PC-3 (cell line): Measurements from ENCODE around the gene WDPCP. TPM values are rescaled to one million over a fixed set of nuclear protein-coding genes. Genes with fewer than 3 reads are reported as not detected.

ENCODE experiments used
- ATAC-seq: fragments of 200-7000 bp; cut with Tn5 transposase; 2 replicates; pipeline ENCODE4 v1.9.1; 2020; ENCODE audit warnings: mild to moderate bottlenecking, moderate library complexity
- BruUV-seq: library from RNA; stranded (reverse); fragments of 400-500 nt; replicated peaks from 2 replicates; lab custom pipeline; 2021; lab: Mats Ljungman, UMichigan
- CTCF ChIA-PET: fragments of 300-600 bp; sonication (Branson Sonifier 250); formaldehyde crosslinking; loops from one replicate; lab custom pipeline; 2022; ENCODE audit warnings: antibody characterized with exemption; lab: Charles Lee
- POLR2A ChIA-PET: fragments of 300-600 bp; sonication (Branson Sonifier 250); formaldehyde crosslinking; loops from one replicate; lab custom pipeline; 2022; ENCODE audit warnings: antibody characterized with exemption; ENCODE audit not compliant: unreplicated experiment; lab: Charles Lee
- DNase-seq: peaks from one replicate; pipeline ENCODE4 v3.0.0-alpha.2; 2015
- H2AFZ ChIP-seq: fragments of 300-600 bp; sonication (generic); 2 replicates; pipeline ENCODE4 v1.6.0; 2016; ENCODE audit warnings: antibody characterized with exemption, low read length
- H3F3A ChIP-seq: fragments of 300-600 bp; sonication (generic); one replicate; pipeline ENCODE4 v1.6.0; 2017; ENCODE audit warnings: antibody characterized with exemption, low read length, control low read depth, mild to moderate bottlenecking; ENCODE audit not compliant: unreplicated experiment
- H3K27ac ChIP-seq: fragments of 300-600 bp; sonication (generic); 2 replicates; pipeline ENCODE4 v1.5.1; 2016; ENCODE audit warnings: mild to moderate bottlenecking, low read length
- H3K27me3 ChIP-seq: fragments of 300-600 bp; sonication (generic); 2 replicates; pipeline ENCODE4 v1.6.1; 2016; ENCODE audit warnings: low read length, mixed read lengths
- H3K36me3 ChIP-seq: fragments of 300-600 bp; sonication (generic); 2 replicates; pipeline ENCODE4 v1.6.1; 2016; ENCODE audit warnings: low read depth, mixed run types, low read length, mixed read lengths
- H3K4me1 ChIP-seq: fragments of 300-600 bp; sonication (generic); 2 replicates; pipeline ENCODE4 v1.5.1; 2016; ENCODE audit warnings: low read length; ENCODE audit not compliant: insufficient read depth
- H3K4me2 ChIP-seq: fragments of 300-600 bp; sonication (generic); 2 replicates; pipeline ENCODE4 v1.6.0; 2016; ENCODE audit warnings: low read length
- H3K4me3 ChIP-seq: fragments of 300-600 bp; sonication (generic); 2 replicates; pipeline ENCODE4 v1.5.1; 2016; ENCODE audit warnings: mild to moderate bottlenecking, low read length, mixed read lengths
- H3K79me2 ChIP-seq: fragments of 300-600 bp; sonication (generic); 2 replicates; pipeline ENCODE4 v1.6.1; 2017; ENCODE audit warnings: low read length, mixed read lengths
- H3K9ac ChIP-seq: fragments of 300-600 bp; sonication (generic); 2 replicates; pipeline ENCODE4 v1.6.0; 2016; ENCODE audit warnings: mild to moderate bottlenecking, low read length
- H3K9me2 ChIP-seq: fragments of 300-600 bp; sonication (generic); replicated peaks from 2 replicates; pipeline ENCODE4 v1.6.1; 2016; ENCODE audit warnings: mixed run types, low read length, mixed read lengths
- H3K9me3 ChIP-seq: fragments of 300-600 bp; sonication (generic); 2 replicates; pipeline ENCODE4 v1.6.1; 2016; ENCODE audit warnings: low read length, mixed read lengths
- H4K20me1 ChIP-seq: fragments of 300-600 bp; sonication (generic); 2 replicates; pipeline ENCODE4 v1.6.1; 2016; ENCODE audit warnings: low read length, mixed read lengths
- CTCF ChIP-seq: fragments of 300-600 bp; sonication (generic); conservative IDR thresholded peaks from 2 replicates; pipeline ENCODE4 v1.5.1; 2017; ENCODE audit warnings: antibody characterized with exemption, low read depth, mild to moderate bottlenecking, low read length
- EZH2 ChIP-seq: fragments of 300-600 bp; sonication (generic); IDR thresholded peaks from one replicate; pipeline ENCODE4 v1.6.1; 2017; ENCODE audit warnings: antibody characterized with exemption, mild to moderate bottlenecking, low read length; ENCODE audit not compliant: unreplicated experiment
- EZH2phosphoT487 ChIP-seq: fragments of 300-600 bp; sonication (generic); IDR thresholded peaks from 2 replicates; pipeline ENCODE4 v1.6.1; 2018; ENCODE audit warnings: mild to moderate bottlenecking, antibody characterized with exemption, low read length, borderline replicate concordance
- intact Hi-C: fragments of 100-400 bp; cut with micrococcal nuclease; formaldehyde crosslinking; loops from 2 replicates; pipeline ENCODE4 v1.9.0; 2023
- total RNA-seq: library from RNA; depleted of rRNA; stranded (reverse); fragments of >200 nt; gene quantifications from 2 replicates; pipeline ENCODE4 v1.2.3, GENCODE V29; 2014

WDPCP gene
- total RNA-seq, 1 experiment from 2014 or later, result 4.0 TPM

- no peak overlapping the region for H3K4me2 ChIP-seq
- H3K27me3 ChIP-seq, result no peaks in the 10 kb centered on the region
- H3K4me3 ChIP-seq, result no peak overlapping the region
- no peaks in the 10 kb centered on the region for H3F3A ChIP-seq
- POLR2A ChIA-PET, result no interaction called here
- DNase-seq (no peak), ATAC-seq (no peak)
- H3K79me2 ChIP-seq, result no peaks in the 10 kb centered on the region
- CTCF ChIA-PET, result no interaction called here
- no peaks in the 10 kb centered on the region for H3K4me1 ChIP-seq
- intact Hi-C loops, result no loop called here
- no peak overlapping the region for H2AFZ ChIP-seq
- BruUV-seq, result no TSS peak
- H3K9me2 ChIP-seq, result no peaks in the 10 kb centered on the region
- no peaks in the 10 kb centered on the region for H4K20me1 ChIP-seq
- TF ChIP-seq EZH2phosphoT487, result no peak
- TF ChIP-seq CTCF, result no peak
- TF ChIP-seq EZH2, result no peak
- H3K27ac ChIP-seq, result no peak overlapping the region
- no peaks in the 10 kb centered on the region for H3K9me3 ChIP-seq
- no peak overlapping the region for H3K9ac ChIP-seq
- peaks cover 50% of the 10 kb centered on the region for H3K36me3 ChIP-seq
Measured at GRCh38 chr2:63604666-63605065, 16.4 kb upstream of the WDPCP start.

GRCh38 chr2:63600881-63601460 lies 12.7 kb upstream of the WDPCP start:
- no peaks in the 10 kb centered on the region for H3K9me2 ChIP-seq
- no peak overlapping the region for H3K9ac ChIP-seq
- no peaks in the 10 kb centered on the region for H4K20me1 ChIP-seq
- H3K4me1 ChIP-seq, result no peaks in the 10 kb centered on the region
- peaks cover 46% of the 10 kb centered on the region for H3K36me3 ChIP-seq
- TF ChIP-seq EZH2, result no peak
- TF ChIP-seq CTCF, result no peak
- TF ChIP-seq EZH2phosphoT487, result no peak
- no peak overlapping the region for H3K4me2 ChIP-seq
- no peak for ATAC-seq
- no peaks in the 10 kb centered on the region for H3K27me3 ChIP-seq
- no peak for DNase-seq
- ChIA-PET CTCF (no interaction called here), POLR2A (no interaction called here)
- no TSS peak for BruUV-seq
- H2AFZ ChIP-seq, result no peak overlapping the region
- no peak overlapping the region for H3K27ac ChIP-seq
- H3K79me2 ChIP-seq, result no peaks in the 10 kb centered on the region
- intact Hi-C loops, result no loop called here
- no peaks in the 10 kb centered on the region for H3K9me3 ChIP-seq
- H3K4me3 ChIP-seq, result no peak overlapping the region
- no peaks in the 10 kb centered on the region for H3F3A ChIP-seq

GRCh38 chr2:63598981-63599380 lies 10.7 kb upstream of the WDPCP start:
- Histone ChIP-seq H3K36me3 (peaks cover 44% of the 10 kb centered on the region), H3K9ac (no peak overlapping the region), H3K9me2 (no peaks in the 10 kb centered on the region), H3K27me3 (no peaks in the 10 kb centered on the region), H4K20me1 (no peaks in the 10 kb centered on the region), H3F3A (no peaks in the 10 kb centered on the region), H3K4me2 (no peak overlapping the region), H3K4me3 (no peak overlapping the region), H3K4me1 (no peaks in the 10 kb centered on the region), H2AFZ (no peak overlapping the region), H3K9me3 (no peaks in the 10 kb centered on the region), H3K79me2 (peaks cover 17% of the 10 kb centered on the region), H3K27ac (no peak overlapping the region)
- ChIA-PET CTCF (no interaction called here), POLR2A (no interaction called here)
- BruUV-seq, result no TSS peak
- no peak for DNase-seq
- intact Hi-C loops, result no loop called here
- no peak for ATAC-seq
- TF ChIP-seq EZH2phosphoT487, result no peak
- TF ChIP-seq EZH2, result no peak
- TF ChIP-seq CTCF, result no peak
